IPS-20b (cell line): ENCODE data around the gene HYCC1.
A peak's percentile ranks its signal among the peaks of the same experiment; 100 is the strongest.

Experiments
- H3K27ac ChIP-seq: one replicate; pipeline ENCODE4 v1.5.1; 2013; ENCODE audit warnings: low read length
- H3K27me3 ChIP-seq: 2 replicates; pipeline ENCODE4 v1.6.1; 2013; ENCODE audit warnings: mild to moderate bottlenecking, low read length, inconsistent platforms; ENCODE audit not compliant: insufficient read depth
- H3K36me3 ChIP-seq: 2 replicates; pipeline ENCODE4 v1.6.1; 2013; ENCODE audit warnings: low read depth, mild to moderate bottlenecking, inconsistent platforms, low read length, moderate library complexity; ENCODE audit not compliant: insufficient read depth
- H3K4me1 ChIP-seq: 2 replicates; pipeline ENCODE4 v1.6.1; 2013; ENCODE audit warnings: mild to moderate bottlenecking, control low read depth, inconsistent platforms, low read length, moderate library complexity; ENCODE audit not compliant: insufficient read depth
- H3K4me3 ChIP-seq: 2 replicates; pipeline ENCODE4 v1.5.1; 2013; ENCODE audit warnings: mild to moderate bottlenecking, low read length, inconsistent platforms
- H3K9ac ChIP-seq: 2 replicates; pipeline ENCODE4 v1.6.1; 2013; ENCODE audit warnings: low read depth, mild to moderate bottlenecking, inconsistent platforms, low read length, moderate library complexity
- H3K9me3 ChIP-seq: 2 replicates; pipeline ENCODE4 v1.6.1; 2013; ENCODE audit warnings: mild to moderate bottlenecking, low read depth, low read length, inconsistent platforms; ENCODE audit not compliant: insufficient read depth

HYCC1 gene

GRCh38 chr7:22997871-22998518, 15.9 kb downstream of the HYCC1 start:
- Histone ChIP-seq H3K9me3 (no peaks in the 10 kb centered on the region), H3K36me3 (no peaks in the 10 kb centered on the region; the same call in 1 of the 2 replicates), H3K4me3 (no peak overlapping the region), H3K27me3 (no peaks in the 10 kb centered on the region), H3K9ac (no peak overlapping the region), H3K4me1 (peaks cover 25% of the 10 kb centered on the region), H3K27ac (no peak overlapping the region)

GRCh38 chr7:22996470-22996869, 17.5 kb downstream of the HYCC1 start:
- Histone ChIP-seq H3K9ac (no peak overlapping the region), H3K27ac (no peak overlapping the region), H3K9me3 (no peaks in the 10 kb centered on the region), H3K27me3 (no peaks in the 10 kb centered on the region), H3K36me3 (no peaks in the 10 kb centered on the region; the same call in 1 of the 2 replicates), H3K4me3 (no peak overlapping the region), H3K4me1 (peaks cover 21% of the 10 kb centered on the region)

GRCh38 chr7:22995011-22995410, 18.9 kb downstream of the HYCC1 start:
- no peak overlapping the region for H3K4me3 ChIP-seq
- no peak overlapping the region for H3K27ac ChIP-seq
- no peak overlapping the region for H3K9ac ChIP-seq
- no peaks in the 10 kb centered on the region for H3K27me3 ChIP-seq
- peaks cover 20% of the 10 kb centered on the region for H3K4me1 ChIP-seq
- H3K9me3 ChIP-seq: no peaks in the 10 kb centered on the region
- no peaks in the 10 kb centered on the region; the same call in 1 of the 2 replicates for H3K36me3 ChIP-seq

GRCh38 chr7:22992874-22993840, 20.8 kb downstream of the HYCC1 start:
- H3K4me1 ChIP-seq: peaks cover 29% of the 10 kb centered on the region
- H3K27ac ChIP-seq: no peak overlapping the region
- H3K36me3 ChIP-seq: no peaks in the 10 kb centered on the region; the same call in 1 of the 2 replicates
- no peak overlapping the region for H3K9ac ChIP-seq
- H3K9me3 ChIP-seq: no peaks in the 10 kb centered on the region
- no peaks in the 10 kb centered on the region for H3K27me3 ChIP-seq
- H3K4me3 ChIP-seq: no peak overlapping the region

GRCh38 chr7:22990588-22990949, 23.4 kb downstream of the HYCC1 start:
- Histone ChIP-seq H3K27me3 (no peaks in the 10 kb centered on the region), H3K4me1 (peaks cover 38% of the 10 kb centered on the region), H3K36me3 (no peaks in the 10 kb centered on the region), H3K27ac (peak overlapping the region; percentile 65), H3K4me3 (no peak overlapping the region), H3K9ac (no peak overlapping the region), H3K9me3 (no peaks in the 10 kb centered on the region)

- Histone ChIP-seq H3K27ac (peak overlapping the region; percentile 65), H3K9ac (no peak overlapping the region), H3K4me1 (peaks cover 38% of the 10 kb centered on the region), H3K36me3 (no peaks in the 10 kb centered on the region), H3K4me3 (no peak overlapping the region), H3K9me3 (no peaks in the 10 kb centered on the region), H3K27me3 (no peaks in the 10 kb centered on the region)
These were observed 24.0 kb downstream of the HYCC1 start for GRCh38 chr7:22989643-22990587.

- Histone ChIP-seq H3K4me1 (peaks cover 38% of the 10 kb centered on the region), H3K27me3 (no peaks in the 10 kb centered on the region), H3K4me3 (no peak overlapping the region), H3K9me3 (no peaks in the 10 kb centered on the region), H3K27ac (no peak overlapping the region), H3K36me3 (peaks cover 11% of the 10 kb centered on the region; the same call in 1 of the 2 replicates), H3K9ac (no peak overlapping the region)
These were observed 28.5 kb downstream of the HYCC1 start for GRCh38 chr7:22985436-22985835.

GRCh38 chr7:22983257-22983855, 30.6 kb downstream of the HYCC1 start:
- Histone ChIP-seq H3K9me3 (no peaks in the 10 kb centered on the region), H3K36me3 (peaks cover 12% of the 10 kb centered on the region; the same call in 1 of the 2 replicates), H3K4me1 (peaks cover 21% of the 10 kb centered on the region), H3K27ac (no peak overlapping the region), H3K27me3 (no peaks in the 10 kb centered on the region), H3K4me3 (no peak overlapping the region), H3K9ac (no peak overlapping the region)

- no peak overlapping the region for H3K4me3 ChIP-seq
- H3K36me3 ChIP-seq: peaks cover 34% of the 10 kb centered on the region
- no peaks in the 10 kb centered on the region for H3K27me3 ChIP-seq
- H3K4me1 ChIP-seq: peaks cover 11% of the 10 kb centered on the region
- no peaks in the 10 kb centered on the region for H3K9me3 ChIP-seq
- no peak overlapping the region for H3K27ac ChIP-seq
- H3K9ac ChIP-seq: no peak overlapping the region
These were observed 33.5 kb downstream of the HYCC1 start for GRCh38 chr7:22980422-22980821.

GRCh38 chr7:22979861-22980260, 34.1 kb downstream of the HYCC1 start:
- no peak overlapping the region for H3K4me3 ChIP-seq
- H3K36me3 ChIP-seq: peaks cover 40% of the 10 kb centered on the region
- no peak overlapping the region for H3K27ac ChIP-seq
- H3K4me1 ChIP-seq: peaks cover 11% of the 10 kb centered on the region
- no peaks in the 10 kb centered on the region for H3K27me3 ChIP-seq
- H3K9ac ChIP-seq: no peak overlapping the region
- no peaks in the 10 kb centered on the region for H3K9me3 ChIP-seq

GRCh38 chr7:22979251-22979650, 34.7 kb downstream of the HYCC1 start:
- Histone ChIP-seq H3K36me3 (peaks cover 40% of the 10 kb centered on the region), H3K9ac (no peak overlapping the region), H3K27me3 (no peaks in the 10 kb centered on the region), H3K27ac (no peak overlapping the region), H3K9me3 (no peaks in the 10 kb centered on the region), H3K4me3 (no peak overlapping the region), H3K4me1 (peaks cover 11% of the 10 kb centered on the region)
